ENCODE data around the gene RNF220. TPM values are rescaled to one million over a fixed set of nuclear protein-coding genes. Genes with fewer than 3 reads are reported as not detected.

Gene RNF220
- polyA plus RNA-seq, 1 of the 3 experiments (the other 2 are of a cell fraction): 83.7 TPM

DNA sequence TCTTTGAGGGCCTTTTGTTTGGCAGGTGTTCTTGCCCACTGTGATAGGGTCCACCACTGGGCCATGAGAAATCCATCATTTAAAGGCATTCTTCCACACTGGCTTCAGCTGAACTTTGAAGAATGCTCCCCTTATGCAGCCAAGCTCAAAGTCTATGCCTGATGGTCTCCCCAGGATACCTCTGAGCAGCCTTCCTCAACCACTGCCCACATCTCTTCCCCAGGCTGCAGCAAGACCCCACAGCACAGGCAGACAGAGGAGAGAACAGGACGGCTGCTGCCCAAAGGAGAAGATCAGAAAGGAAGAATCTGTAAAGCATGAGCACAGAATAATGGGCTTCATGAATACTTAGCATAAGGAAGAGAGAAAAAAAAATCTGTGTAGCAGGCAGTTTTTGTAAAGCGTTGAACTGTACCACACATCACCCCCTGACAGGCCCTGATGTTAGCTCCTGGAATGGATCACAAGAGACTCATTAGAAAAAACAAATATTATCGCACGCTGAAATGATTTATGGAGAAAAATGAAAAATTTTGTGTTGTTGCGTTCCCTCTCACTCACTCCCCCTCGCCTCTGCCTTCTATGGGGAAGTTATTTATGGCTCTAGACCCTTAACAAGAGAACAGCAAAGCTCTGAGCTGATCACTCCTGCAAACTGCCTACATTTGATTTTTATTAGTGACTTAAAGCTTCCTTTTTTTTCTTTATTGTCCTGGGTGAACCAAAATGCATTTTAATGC lies 135.1 kb downstream of the RNF220 start:
- H3K79me2 ChIP-seq (ENCODE audit: insufficient read depth): no peaks in the 10 kb centered on the region
- H3K9me3 ChIP-seq: no peaks in the 10 kb centered on the region
- no peak overlapping the region for H3K27ac ChIP-seq (ENCODE audit: low read depth in 2 of 2, low read length in 1 of 2)
- H3F3A ChIP-seq (replicated peaks; ENCODE audit: insufficient read depth): no peaks in the 10 kb centered on the region
- no peak overlapping the region for H3K9ac ChIP-seq
- H4K20me1 ChIP-seq (ENCODE audit: insufficient read depth): no peaks in the 10 kb centered on the region
- H3K4me1 ChIP-seq (ENCODE audit: control insufficient read depth in 1 of 2, insufficient read depth in 2 of 2, low read depth in 1 of 2, low read length in 1 of 2): no peaks in the 10 kb centered on the region
- H3K4me3 ChIP-seq (ENCODE audit: low read depth in 2 of 2, low read length in 1 of 2): no peak overlapping the region
- no peak overlapping the region for H2AFZ ChIP-seq (ENCODE audit: low read depth)
- POLR2A ChIA-PET: no interaction called here
- DNase-seq: no peak
- no peak overlapping the region for H3K4me2 ChIP-seq
- H3K9me2 ChIP-seq: no peaks in the 10 kb centered on the region
- peaks cover 32% of the 10 kb centered on the region for H3K27me3 ChIP-seq (ENCODE audit: insufficient read depth)
- 67% methylated on average over 6 of the region's 6 CpGs for WGBS (ENCODE audit: low lambda C conversion rate)
- CTCF ChIA-PET: interaction anchor here (1.2 kb wide), 1 partner anchor 322 kb away, joined by 3 read pairs; no protein-coding TSS in a partner anchor
- TF ChIP-seq, protein P1, sequence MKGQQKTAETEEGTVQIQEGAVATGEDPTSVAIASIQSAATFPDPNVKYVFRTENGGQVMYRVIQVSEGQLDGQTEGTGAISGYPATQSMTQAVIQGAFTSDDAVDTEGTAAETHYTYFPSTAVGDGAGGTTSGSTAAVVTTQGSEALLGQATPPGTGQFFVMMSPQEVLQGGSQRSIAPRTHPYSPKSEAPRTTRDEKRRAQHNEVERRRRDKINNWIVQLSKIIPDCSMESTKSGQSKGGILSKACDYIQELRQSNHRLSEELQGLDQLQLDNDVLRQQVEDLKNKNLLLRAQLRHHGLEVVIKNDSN (IDR thresholded peaks at IDR 0.05; ENCODE audit: borderline replicate concordance, low read depth): no peak
- TF ChIP-seq JUND (IDR thresholded peaks at IDR 0.05): no peak
- TF ChIP-seq GATA2 (CRISPR knock-in tag; IDR thresholded peaks at IDR 0.05): no peak
- TF ChIP-seq, protein P2, sequence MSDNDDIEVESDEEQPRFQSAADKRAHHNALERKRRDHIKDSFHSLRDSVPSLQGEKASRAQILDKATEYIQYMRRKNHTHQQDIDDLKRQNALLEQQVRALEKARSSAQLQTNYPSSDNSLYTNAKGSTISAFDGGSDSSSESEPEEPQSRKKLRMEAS (IDR thresholded peaks at IDR 0.05; ENCODE audit: low read depth): no peak
- TF ChIP-seq EP300 (IDR thresholded peaks at IDR 0.05; ENCODE audit: borderline replicate concordance in 1 of 2, low read depth in 1 of 2, low read length in 1 of 2): no peak
- no peak for TF ChIP-seq SIN3A (IDR thresholded peaks at IDR 0.05; ENCODE audit: borderline replicate concordance, low read depth, low read length)
- no peak for TF ChIP-seq NFIC (IDR thresholded peaks at IDR 0.05; ENCODE audit: borderline replicate concordance)
- TF ChIP-seq NRF1 (IDR thresholded peaks at IDR 0.05; ENCODE audit: low read depth, low read length): no peak
- no peak for TF ChIP-seq CHD2 (IDR thresholded peaks at IDR 0.05; ENCODE audit: low read length, partially characterized antibody)
- TF ChIP-seq SMC3 (IDR thresholded peaks at IDR 0.05; ENCODE audit: low read depth, low read length): no peak
- no peak for TF ChIP-seq MEF2A (IDR thresholded peaks at IDR 0.05; ENCODE audit: borderline replicate concordance, low read depth)
- TF ChIP-seq, protein P3, sequence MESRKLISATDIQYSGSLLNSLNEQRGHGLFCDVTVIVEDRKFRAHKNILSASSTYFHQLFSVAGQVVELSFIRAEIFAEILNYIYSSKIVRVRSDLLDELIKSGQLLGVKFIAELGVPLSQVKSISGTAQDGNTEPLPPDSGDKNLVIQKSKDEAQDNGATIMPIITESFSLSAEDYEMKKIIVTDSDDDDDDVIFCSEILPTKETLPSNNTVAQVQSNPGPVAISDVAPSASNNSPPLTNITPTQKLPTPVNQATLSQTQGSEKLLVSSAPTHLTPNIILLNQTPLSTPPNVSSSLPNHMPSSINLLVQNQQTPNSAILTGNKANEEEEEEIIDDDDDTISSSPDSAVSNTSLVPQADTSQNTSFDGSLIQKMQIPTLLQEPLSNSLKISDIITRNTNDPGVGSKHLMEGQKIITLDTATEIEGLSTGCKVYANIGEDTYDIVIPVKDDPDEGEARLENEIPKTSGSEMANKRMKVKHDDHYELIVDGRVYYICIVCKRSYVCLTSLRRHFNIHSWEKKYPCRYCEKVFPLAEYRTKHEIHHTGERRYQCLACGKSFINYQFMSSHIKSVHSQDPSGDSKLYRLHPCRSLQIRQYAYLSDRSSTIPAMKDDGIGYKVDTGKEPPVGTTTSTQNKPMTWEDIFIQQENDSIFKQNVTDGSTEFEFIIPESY (IDR thresholded peaks at IDR 0.05; ENCODE audit: borderline replicate concordance, low read depth): no peak
- no peak for TF ChIP-seq RXRA (IDR thresholded peaks at IDR 0.05; ENCODE audit: borderline replicate concordance, low read depth)
- no peak for TF ChIP-seq RCOR1 (IDR thresholded peaks at IDR 0.05; ENCODE audit: low read length)
- TF ChIP-seq, protein P4, sequence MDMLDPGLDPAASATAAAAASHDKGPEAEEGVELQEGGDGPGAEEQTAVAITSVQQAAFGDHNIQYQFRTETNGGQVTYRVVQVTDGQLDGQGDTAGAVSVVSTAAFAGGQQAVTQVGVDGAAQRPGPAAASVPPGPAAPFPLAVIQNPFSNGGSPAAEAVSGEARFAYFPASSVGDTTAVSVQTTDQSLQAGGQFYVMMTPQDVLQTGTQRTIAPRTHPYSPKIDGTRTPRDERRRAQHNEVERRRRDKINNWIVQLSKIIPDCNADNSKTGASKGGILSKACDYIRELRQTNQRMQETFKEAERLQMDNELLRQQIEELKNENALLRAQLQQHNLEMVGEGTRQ (IDR thresholded peaks at IDR 0.05; ENCODE audit: borderline replicate concordance, low read depth, low read length): no peak
- no peaks in the 10 kb centered on the region for H3K36me3 ChIP-seq (replicated peaks in 1 of 2; ENCODE audit: control insufficient read depth in 1 of 2, insufficient read depth in 2 of 2, low read length in 1 of 2)

Data from SK-N-SH (cell line).